Activated naive CD4-positive, alpha-beta T cell treated with anti-CD3 and anti-CD28 coated beads for 36 hours (primary cell): Measurements from ENCODE around the gene SLC4A7. TPM values are rescaled to one million over a fixed set of nuclear protein-coding genes. Genes with fewer than 3 reads are reported as not detected.
"Not testable (repeated sequence)": the region's sequence is repeated elsewhere in the genome, so short reads cannot be mapped to it uniquely, and the experiment has no call there.

Experiments
- CTCF ChIA-PET: fragments of 350-600 bp; sonication (Branson Sonifier 250); formaldehyde crosslinking; loops from one replicate; lab custom pipeline; 2021; ENCODE audit warnings: antibody characterized with exemption; lab: Charles Lee
- DNase-seq: peaks from one replicate; pipeline ENCODE4 v3.0.0-alpha.2; 2020
- H3K27ac Mint-ChIP-seq: one replicate; pipeline ENCODE4 v1.8.0; 2021; ENCODE audit warnings: mild to moderate bottlenecking, mixed read lengths
- H3K27me3 Mint-ChIP-seq: one replicate; pipeline ENCODE4 v1.8.0; 2021; ENCODE audit warnings: low read depth, mixed read lengths
- H3K36me3 Mint-ChIP-seq: one replicate; pipeline ENCODE4 v1.8.0; 2021; ENCODE audit warnings: low read depth, mixed read lengths
- H3K4me1 Mint-ChIP-seq: one replicate; pipeline ENCODE4 v1.8.0; 2021; ENCODE audit warnings: low read depth, mixed read lengths
- H3K4me3 Mint-ChIP-seq: one replicate; pipeline ENCODE4 v1.8.0; 2021; ENCODE audit warnings: mild to moderate bottlenecking, moderate library complexity, mixed read lengths
- H3K9me3 Mint-ChIP-seq: one replicate; pipeline ENCODE4 v1.8.0; 2021; ENCODE audit warnings: mixed read lengths
- intact Hi-C: fragments of 100-400 bp; cut with micrococcal nuclease; formaldehyde crosslinking; loops from one replicate; pipeline ENCODE4 v1.15.1; 2023
- total RNA-seq, 2 experiments: library from RNA; stranded (reverse); gene quantifications; one replicate each; pipeline ENCODE4 v1.2.3, GENCODE V29; 2021

Gene SLC4A7
- 10 to 100 TPM; 37.0 to 39.0 TPM for total RNA-seq

- Mint-ChIP-seq H3K27ac (peak within 1 kb of the TSS; percentile 91), H3K36me3 (peaks cover 9% of the 10 kb centered on the region), H3K9me3 (no peaks in the 10 kb centered on the region), H3K27me3 (no peaks in the 10 kb centered on the region), H3K4me1 (peaks cover 31% of the 10 kb centered on the region), H3K4me3 (peak within 1 kb of the TSS; percentile 98)
- DNase-seq = peak; percentile 98
- CTCF ChIA-PET = interaction anchor here (1.5 kb wide), 1 partner anchor 197 kb away, joined by 5 read pairs; no protein-coding TSS in a partner anchor
- intact Hi-C loops = loop anchor here (1.0 to 10.0 kb wide), 13 partner anchors 29 to 1819 kb away; partner anchors contain the start of genes CMC1, NEK10, NGLY1 and TOP2B
These were observed at the start of gene SLC4A7 for GRCh38 chr3:27484015-27484844. SLC4A7 (minus strand) TSS chr3:27484384; CDS start chr3:27484126, 258 bp downstream.

GRCh38 chr3:27533261-27533607, 49.0 kb upstream of the SLC4A7 start:
- no peaks in the 10 kb centered on the region for H3K27me3 Mint-ChIP-seq
- CTCF ChIA-PET = no interaction called here
- DNase-seq = no peak
- no peak overlapping the region for H3K4me3 Mint-ChIP-seq
- intact Hi-C loops = loop anchor here (5.0 kb wide), 1 partner anchor 99 kb away; no protein-coding TSS in a partner anchor
- H3K36me3 Mint-ChIP-seq = no peaks in the 10 kb centered on the region
- H3K4me1 Mint-ChIP-seq = peaks cover 15% of the 10 kb centered on the region
- H3K27ac Mint-ChIP-seq = no peak overlapping the region
- no peaks in the 10 kb centered on the region for H3K9me3 Mint-ChIP-seq

GRCh38 chr3:27532426-27533260, 48.5 kb upstream of the SLC4A7 start:
- intact Hi-C loops = loop anchor here (5.0 kb wide), 1 partner anchor 100 kb away; no protein-coding TSS in a partner anchor
- no peak for DNase-seq
- Mint-ChIP-seq H3K27me3 (no peaks in the 10 kb centered on the region), H3K4me3 (no peak overlapping the region), H3K9me3 (no peaks in the 10 kb centered on the region), H3K4me1 (peaks cover 15% of the 10 kb centered on the region), H3K36me3 (no peaks in the 10 kb centered on the region), H3K27ac (no peak overlapping the region)
- CTCF ChIA-PET = no interaction called here

- H3K27ac Mint-ChIP-seq, H3K27me3 Mint-ChIP-seq, H3K4me3 Mint-ChIP-seq, H3K36me3 Mint-ChIP-seq, H3K9me3 Mint-ChIP-seq, DNase-seq, CTCF ChIA-PET: not testable (repeated sequence)
- H3K4me1 Mint-ChIP-seq = peaks cover 15% of the 10 kb centered on the region
- intact Hi-C loops = loop anchor here (5.0 kb wide), 1 partner anchor 101 kb away; no protein-coding TSS in a partner anchor
These were observed 47.1 kb upstream of the SLC4A7 start for GRCh38 chr3:27531193-27531751.

GRCh38 chr3:27528791-27529190, 44.6 kb upstream of the SLC4A7 start:
- Mint-ChIP-seq H3K4me3 (no peak overlapping the region), H3K36me3 (no peaks in the 10 kb centered on the region), H3K4me1 (peaks cover 5% of the 10 kb centered on the region), H3K27ac (no peak overlapping the region), H3K9me3 (no peaks in the 10 kb centered on the region), H3K27me3 (no peaks in the 10 kb centered on the region)
- DNase-seq = no peak
- CTCF ChIA-PET = interaction anchor here (1.1 kb wide), 1 partner anchor 132 kb away, joined by 4 read pairs; no protein-coding TSS in a partner anchor
- intact Hi-C loops = no loop called here

GRCh38 chr3:27526614-27527315, 42.6 kb upstream of the SLC4A7 start:
- CTCF ChIA-PET = interaction anchor here (1.0 kb wide), 1 partner anchor 154 kb away, joined by 4 read pairs; no protein-coding TSS in a partner anchor
- no peak overlapping the region for H3K27ac Mint-ChIP-seq
- H3K27me3 Mint-ChIP-seq = no peaks in the 10 kb centered on the region
- no peaks in the 10 kb centered on the region for H3K36me3 Mint-ChIP-seq
- no peaks in the 10 kb centered on the region for H3K9me3 Mint-ChIP-seq
- intact Hi-C loops = no loop called here
- H3K4me1 Mint-ChIP-seq = no peaks in the 10 kb centered on the region
- DNase-seq = no peak
- H3K4me3 Mint-ChIP-seq = no peak overlapping the region

- no peaks in the 10 kb centered on the region for H3K4me1 Mint-ChIP-seq
- no peak overlapping the region for H3K27ac Mint-ChIP-seq
- CTCF ChIA-PET = interaction anchor here (0.6 kb wide), 1 partner anchor 62 kb away, joined by 5 read pairs; no protein-coding TSS in a partner anchor
- no peaks in the 10 kb centered on the region for H3K27me3 Mint-ChIP-seq
- no peaks in the 10 kb centered on the region for H3K9me3 Mint-ChIP-seq
- H3K4me3 Mint-ChIP-seq = no peak overlapping the region
- no peaks in the 10 kb centered on the region for H3K36me3 Mint-ChIP-seq
- intact Hi-C loops = no loop called here
- no peak for DNase-seq
These were observed 37.7 kb upstream of the SLC4A7 start for GRCh38 chr3:27521872-27522265.

GRCh38 chr3:27521179-27521871, 37.1 kb upstream of the SLC4A7 start:
- no peaks in the 10 kb centered on the region for H3K9me3 Mint-ChIP-seq
- CTCF ChIA-PET = interaction anchor here (0.6 kb wide), 2 partner anchors 38 to 63 kb away, joined by 3 to 5 read pairs; no protein-coding TSS in a partner anchor
- no peak overlapping the region for H3K4me3 Mint-ChIP-seq
- H3K27me3 Mint-ChIP-seq = no peaks in the 10 kb centered on the region
- intact Hi-C loops = no loop called here
- DNase-seq = no peak
- H3K36me3 Mint-ChIP-seq = no peaks in the 10 kb centered on the region
- no peak overlapping the region for H3K27ac Mint-ChIP-seq
- H3K4me1 Mint-ChIP-seq = no peaks in the 10 kb centered on the region

- CTCF ChIA-PET = no interaction called here
- no peak overlapping the region for H3K27ac Mint-ChIP-seq
- no peaks in the 10 kb centered on the region for H3K4me1 Mint-ChIP-seq
- H3K4me3 Mint-ChIP-seq = no peak overlapping the region
- no peak for DNase-seq
- intact Hi-C loops = no loop called here
- H3K27me3 Mint-ChIP-seq = no peaks in the 10 kb centered on the region
- no peaks in the 10 kb centered on the region for H3K9me3 Mint-ChIP-seq
- H3K36me3 Mint-ChIP-seq = no peaks in the 10 kb centered on the region
These were observed 27.7 kb upstream of the SLC4A7 start for GRCh38 chr3:27511724-27512422.

- CTCF ChIA-PET = no interaction called here
These were observed 25.2 kb upstream of the SLC4A7 start for GRCh38 chr3:27509376-27509775.

GRCh38 chr3:27508424-27508823, 24.2 kb upstream of the SLC4A7 start:
- CTCF ChIA-PET = no interaction called here
- no peak for DNase-seq
- no peaks in the 10 kb centered on the region for H3K4me1 Mint-ChIP-seq
- intact Hi-C loops = no loop called here
- H3K27me3 Mint-ChIP-seq = no peaks in the 10 kb centered on the region
- no peaks in the 10 kb centered on the region for H3K9me3 Mint-ChIP-seq
- H3K4me3 Mint-ChIP-seq = no peak overlapping the region
- no peaks in the 10 kb centered on the region for H3K36me3 Mint-ChIP-seq
- no peak overlapping the region for H3K27ac Mint-ChIP-seq

More at GRCh38 chr3:27509376-27509775, 25.2 kb upstream of the SLC4A7 start:
- Mint-ChIP-seq H3K27me3 (no peaks in the 10 kb centered on the region), H3K9me3 (no peaks in the 10 kb centered on the region), H3K4me3 (no peak overlapping the region), H3K36me3 (no peaks in the 10 kb centered on the region), H3K4me1 (no peaks in the 10 kb centered on the region), H3K27ac (no peak overlapping the region)
- intact Hi-C loops = no loop called here
- no peak for DNase-seq
